Measurements from ENCODE around the gene ZBED2. TPM values are rescaled to one million over a fixed set of nuclear protein-coding genes. Genes with fewer than 3 reads are reported as not detected.

ZBED2 gene
- total RNA-seq, 4 donors from 2014 or later, result 0.35 TPM; not detected in 3

- Histone ChIP-seq H3K27me3 (no peaks in the 10 kb centered on the region), H3K36me3 (no peaks in the 10 kb centered on the region), H3K4me3 (no peak overlapping the region), H3K4me1 (no peaks in the 10 kb centered on the region), H3K27ac (no peak overlapping the region), H3K9me3 (no peaks in the 10 kb centered on the region)
- no peak for TF ChIP-seq POLR2A (IDR thresholded peaks at IDR 0.05)
- TF ChIP-seq, protein P1, sequence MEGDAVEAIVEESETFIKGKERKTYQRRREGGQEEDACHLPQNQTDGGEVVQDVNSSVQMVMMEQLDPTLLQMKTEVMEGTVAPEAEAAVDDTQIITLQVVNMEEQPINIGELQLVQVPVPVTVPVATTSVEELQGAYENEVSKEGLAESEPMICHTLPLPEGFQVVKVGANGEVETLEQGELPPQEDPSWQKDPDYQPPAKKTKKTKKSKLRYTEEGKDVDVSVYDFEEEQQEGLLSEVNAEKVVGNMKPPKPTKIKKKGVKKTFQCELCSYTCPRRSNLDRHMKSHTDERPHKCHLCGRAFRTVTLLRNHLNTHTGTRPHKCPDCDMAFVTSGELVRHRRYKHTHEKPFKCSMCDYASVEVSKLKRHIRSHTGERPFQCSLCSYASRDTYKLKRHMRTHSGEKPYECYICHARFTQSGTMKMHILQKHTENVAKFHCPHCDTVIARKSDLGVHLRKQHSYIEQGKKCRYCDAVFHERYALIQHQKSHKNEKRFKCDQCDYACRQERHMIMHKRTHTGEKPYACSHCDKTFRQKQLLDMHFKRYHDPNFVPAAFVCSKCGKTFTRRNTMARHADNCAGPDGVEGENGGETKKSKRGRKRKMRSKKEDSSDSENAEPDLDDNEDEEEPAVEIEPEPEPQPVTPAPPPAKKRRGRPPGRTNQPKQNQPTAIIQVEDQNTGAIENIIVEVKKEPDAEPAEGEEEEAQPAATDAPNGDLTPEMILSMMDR (IDR thresholded peaks at IDR 0.05), result no peak
- DNase-seq, result no peak
- intact Hi-C loops (cut with DNase I; ENCODE audit: low total_unique reads), result no loop called here
These were observed 9.9 kb downstream of the ZBED2 start for GRCh38 chr3:111585217-111585616.

GRCh38 chr3:111584744-111585143 lies 10.4 kb downstream of the ZBED2 start:
- no peaks in the 10 kb centered on the region for H3K4me1 ChIP-seq
- H3K27ac ChIP-seq, result no peak overlapping the region
- no peaks in the 10 kb centered on the region for H3K9me3 ChIP-seq
- no peak for DNase-seq
- no peak overlapping the region for H3K4me3 ChIP-seq
- no peaks in the 10 kb centered on the region for H3K36me3 ChIP-seq
- intact Hi-C loops (cut with DNase I; ENCODE audit: low total_unique reads), result no loop called here
- TF ChIP-seq, protein P1 (IDR thresholded peaks at IDR 0.05), result no peak
- TF ChIP-seq POLR2A (IDR thresholded peaks at IDR 0.05), result no peak
- no peaks in the 10 kb centered on the region for H3K27me3 ChIP-seq

- Histone ChIP-seq H3K27ac (no peak overlapping the region), H3K4me3 (no peak overlapping the region), H3K27me3 (no peaks in the 10 kb centered on the region), H3K9me3 (no peaks in the 10 kb centered on the region), H3K36me3 (no peaks in the 10 kb centered on the region), H3K4me1 (no peaks in the 10 kb centered on the region)
- intact Hi-C loops (cut with DNase I; ENCODE audit: low total_unique reads), result no loop called here
- TF ChIP-seq, protein P1 (IDR thresholded peaks at IDR 0.05), result no peak
- no peak for TF ChIP-seq POLR2A (IDR thresholded peaks at IDR 0.05)
- DNase-seq, result no peak
These were observed 13.0 kb downstream of the ZBED2 start for GRCh38 chr3:111582120-111582474.

- TF ChIP-seq, protein P1 (IDR thresholded peaks at IDR 0.05), result no peak
- TF ChIP-seq POLR2A (IDR thresholded peaks at IDR 0.05), result no peak
- DNase-seq, result no peak
- Histone ChIP-seq H3K27ac (no peak overlapping the region), H3K27me3 (no peaks in the 10 kb centered on the region), H3K4me1 (no peaks in the 10 kb centered on the region), H3K36me3 (no peaks in the 10 kb centered on the region), H3K4me3 (no peak overlapping the region), H3K9me3 (no peaks in the 10 kb centered on the region)
- intact Hi-C loops (cut with DNase I; ENCODE audit: low total_unique reads), result no loop called here
These were observed 13.6 kb downstream of the ZBED2 start for GRCh38 chr3:111581403-111582119.

GRCh38 chr3:111579495-111579894 lies 15.7 kb downstream of the ZBED2 start:
- no peaks in the 10 kb centered on the region for H3K36me3 ChIP-seq
- H3K27ac ChIP-seq, result no peak overlapping the region
- intact Hi-C loops (cut with DNase I; ENCODE audit: low total_unique reads), result no loop called here
- H3K9me3 ChIP-seq, result no peaks in the 10 kb centered on the region
- H3K4me1 ChIP-seq, result no peaks in the 10 kb centered on the region
- DNase-seq, result no peak
- no peak overlapping the region for H3K4me3 ChIP-seq
- TF ChIP-seq POLR2A (IDR thresholded peaks at IDR 0.05), result no peak
- TF ChIP-seq, protein P1 (IDR thresholded peaks at IDR 0.05), result no peak
- no peaks in the 10 kb centered on the region for H3K27me3 ChIP-seq
